PC-3 (cell line): Measurements from ENCODE around the gene OLIG2.

Experiments used
- CTCF ChIP-seq: fragments of 300-600 bp; sonication (generic); conservative IDR thresholded peaks from 2 replicates; pipeline ENCODE4 v1.5.1; 2017; ENCODE audit warnings: antibody characterized with exemption, low read depth, mild to moderate bottlenecking, low read length
- EZH2 ChIP-seq: fragments of 300-600 bp; sonication (generic); IDR thresholded peaks from one replicate; pipeline ENCODE4 v1.6.1; 2017; ENCODE audit warnings: antibody characterized with exemption, mild to moderate bottlenecking, low read length; ENCODE audit not compliant: unreplicated experiment

GRCh38 chr21:33055991-33056390, 30.3 kb downstream of the OLIG2 start:
- TF ChIP-seq CTCF (no peak), EZH2 (no peak)
